Activated T-cell treated with anti-CD3 and anti-CD28 coated beads for 48 hours (primary cell): ENCODE data around the gene MPPED1.

Source experiments
- DNase-seq: peaks from one replicate; pipeline ENCODE4 v3.0.0-alpha.2; 2020; ENCODE audit warnings: low read depth

The MPPED1 gene

GRCh38 chr22:43411040-43411868 is 560 bp upstream of the MPPED1 start:
- DNase-seq, result no peak

- no peak for DNase-seq
Measured at GRCh38 chr22:43412808-43413795, 1.3 kb downstream of the MPPED1 start.

GRCh38 chr22:43413826-43414225 is 2.0 kb downstream of the MPPED1 start:
- DNase-seq, result no peak

- DNase-seq, result no peak
Measured at GRCh38 chr22:43415681-43416080, 3.9 kb downstream of the MPPED1 start.

- DNase-seq, result no peak
Measured at GRCh38 chr22:43417555-43417954, 5.7 kb downstream of the MPPED1 start.

- DNase-seq, result no peak
Measured at GRCh38 chr22:43418079-43418825, 6.4 kb downstream of the MPPED1 start.

- DNase-seq, result no peak
Measured at GRCh38 chr22:43419371-43420080, 7.7 kb downstream of the MPPED1 start.

GRCh38 chr22:43421046-43421665 is 9.3 kb downstream of the MPPED1 start:
- no peak for DNase-seq

- no peak for DNase-seq
Measured at GRCh38 chr22:43421914-43422615, 10.3 kb downstream of the MPPED1 start.

GRCh38 chr22:43423046-43423445 is 11.2 kb downstream of the MPPED1 start:
- no peak for DNase-seq

- no peak for DNase-seq
Measured at GRCh38 chr22:43424201-43424600, 12.4 kb downstream of the MPPED1 start.

- DNase-seq, result no peak
Measured at GRCh38 chr22:43424666-43425630, 13.1 kb downstream of the MPPED1 start.

- no peak for DNase-seq
Measured at GRCh38 chr22:43425976-43426785, 14.4 kb downstream of the MPPED1 start.

- no peak for DNase-seq
Measured at GRCh38 chr22:43426816-43427215, 15.0 kb downstream of the MPPED1 start.

- no peak for DNase-seq
Measured at GRCh38 chr22:43427296-43428004, 15.6 kb downstream of the MPPED1 start.

GRCh38 chr22:43428005-43428485 is 16.2 kb downstream of the MPPED1 start:
- no peak for DNase-seq

- DNase-seq, result no peak
Measured at GRCh38 chr22:43428521-43428920, 16.7 kb downstream of the MPPED1 start.
